HTERT RPE-1 (cell line): ENCODE data around the gene PLEKHG4B.
"Not testable (repeated sequence)": the region's sequence is repeated elsewhere in the genome, so short reads cannot be mapped to it uniquely, and the experiment has no call there.

Experiments used
- in situ Hi-C: fragments of 300-500 bp; cut with MboI; formaldehyde crosslinking; loops from 4 replicates; pipeline ENCODE4 v1.14.3; 2020; ENCODE audit warnings: low sequenced_read_pairs

PLEKHG4B gene, protein sequence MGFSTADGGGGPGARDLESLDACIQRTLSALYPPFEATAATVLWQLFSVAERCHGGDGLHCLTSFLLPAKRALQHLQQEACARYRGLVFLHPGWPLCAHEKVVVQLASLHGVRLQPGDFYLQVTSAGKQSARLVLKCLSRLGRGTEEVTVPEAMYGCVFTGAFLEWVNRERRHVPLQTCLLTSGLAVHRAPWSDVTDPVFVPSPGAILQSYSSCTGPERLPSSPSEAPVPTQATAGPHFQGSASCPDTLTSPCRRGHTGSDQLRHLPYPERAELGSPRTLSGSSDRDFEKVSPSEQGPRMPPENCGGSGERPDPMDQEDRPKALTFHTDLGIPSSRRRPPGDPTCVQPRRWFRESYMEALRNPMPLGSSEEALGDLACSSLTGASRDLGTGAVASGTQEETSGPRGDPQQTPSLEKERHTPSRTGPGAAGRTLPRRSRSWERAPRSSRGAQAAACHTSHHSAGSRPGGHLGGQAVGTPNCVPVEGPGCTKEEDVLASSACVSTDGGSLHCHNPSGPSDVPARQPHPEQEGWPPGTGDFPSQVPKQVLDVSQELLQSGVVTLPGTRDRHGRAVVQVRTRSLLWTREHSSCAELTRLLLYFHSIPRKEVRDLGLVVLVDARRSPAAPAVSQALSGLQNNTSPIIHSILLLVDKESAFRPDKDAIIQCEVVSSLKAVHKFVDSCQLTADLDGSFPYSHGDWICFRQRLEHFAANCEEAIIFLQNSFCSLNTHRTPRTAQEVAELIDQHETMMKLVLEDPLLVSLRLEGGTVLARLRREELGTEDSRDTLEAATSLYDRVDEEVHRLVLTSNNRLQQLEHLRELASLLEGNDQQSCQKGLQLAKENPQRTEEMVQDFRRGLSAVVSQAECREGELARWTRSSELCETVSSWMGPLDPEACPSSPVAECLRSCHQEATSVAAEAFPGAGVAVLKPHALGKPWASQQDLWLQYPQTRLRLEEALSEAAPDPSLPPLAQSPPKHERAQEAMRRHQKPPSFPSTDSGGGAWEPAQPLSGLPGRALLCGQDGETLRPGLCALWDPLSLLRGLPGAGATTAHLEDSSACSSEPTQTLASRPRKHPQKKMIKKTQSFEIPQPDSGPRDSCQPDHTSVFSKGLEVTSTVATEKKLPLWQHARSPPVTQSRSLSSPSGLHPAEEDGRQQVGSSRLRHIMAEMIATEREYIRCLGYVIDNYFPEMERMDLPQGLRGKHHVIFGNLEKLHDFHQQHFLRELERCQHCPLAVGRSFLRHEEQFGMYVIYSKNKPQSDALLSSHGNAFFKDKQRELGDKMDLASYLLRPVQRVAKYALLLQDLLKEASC (N-terminal part only)

GRCh38 chr5:91556-92263, at the start of gene PLEKHG4B:
TSS of gene PLEKHG4B (plus strand) at chr5:92168. CDS start at chr5:92232, 64 bp downstream.
- in situ Hi-C loops, result no loop called here

- in situ Hi-C loops, result no loop called here
Measured at GRCh38 chr5:42250-42649, 49.7 kb upstream of the PLEKHG4B start.

DNA sequence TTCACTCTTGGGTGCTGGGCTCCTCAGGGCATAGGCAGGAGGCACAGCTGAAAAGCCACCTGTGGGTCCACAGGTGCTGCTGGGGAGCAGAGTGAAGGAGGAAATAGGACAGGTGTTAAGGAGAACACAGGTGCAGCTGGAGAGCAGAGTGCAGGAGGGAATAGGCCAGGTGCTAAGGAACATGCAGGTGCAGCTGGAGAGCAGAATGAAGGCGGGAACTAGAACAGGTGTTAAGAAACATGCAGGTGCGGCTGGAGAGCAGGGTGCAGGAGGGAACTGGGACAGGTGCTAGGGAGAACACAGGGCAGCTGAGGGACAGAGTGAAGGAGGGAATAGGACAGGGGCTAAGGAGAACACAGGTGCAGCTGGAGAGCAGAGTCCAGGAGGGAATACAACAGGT, 43.8 kb upstream of the PLEKHG4B start:
- in situ Hi-C loops, result no loop called here

DNA sequence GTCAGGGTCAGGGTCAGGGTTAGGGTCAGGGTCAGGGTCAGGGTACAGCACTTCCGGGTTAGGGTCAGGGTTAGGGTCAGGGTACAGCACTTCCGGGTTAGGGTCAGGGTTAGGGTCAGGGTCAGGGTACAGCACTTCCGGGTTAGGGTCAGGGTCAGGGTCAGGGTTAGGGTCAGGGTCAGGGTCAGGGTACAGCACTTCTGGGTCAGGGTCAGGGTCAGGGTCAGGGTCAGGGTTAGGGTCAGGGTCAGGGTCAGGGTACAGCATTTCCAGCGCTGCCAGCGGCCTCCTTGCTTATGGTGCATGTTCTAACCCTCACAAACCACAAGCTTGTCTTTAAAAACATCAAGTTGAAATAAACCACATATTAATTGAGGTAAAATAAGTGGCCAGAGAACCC, 42.4 kb upstream of the PLEKHG4B start:
- in situ Hi-C loops, result not testable (repeated sequence)

- in situ Hi-C loops, result no loop called here
Measured at GRCh38 chr5:49953-50544, 41.9 kb upstream of the PLEKHG4B start.

- in situ Hi-C loops, result no loop called here
Measured at GRCh38 chr5:50724-51499, 41.1 kb upstream of the PLEKHG4B start.

- in situ Hi-C loops, result no loop called here
Measured at GRCh38 chr5:51500-51823, 40.5 kb upstream of the PLEKHG4B start.

DNA sequence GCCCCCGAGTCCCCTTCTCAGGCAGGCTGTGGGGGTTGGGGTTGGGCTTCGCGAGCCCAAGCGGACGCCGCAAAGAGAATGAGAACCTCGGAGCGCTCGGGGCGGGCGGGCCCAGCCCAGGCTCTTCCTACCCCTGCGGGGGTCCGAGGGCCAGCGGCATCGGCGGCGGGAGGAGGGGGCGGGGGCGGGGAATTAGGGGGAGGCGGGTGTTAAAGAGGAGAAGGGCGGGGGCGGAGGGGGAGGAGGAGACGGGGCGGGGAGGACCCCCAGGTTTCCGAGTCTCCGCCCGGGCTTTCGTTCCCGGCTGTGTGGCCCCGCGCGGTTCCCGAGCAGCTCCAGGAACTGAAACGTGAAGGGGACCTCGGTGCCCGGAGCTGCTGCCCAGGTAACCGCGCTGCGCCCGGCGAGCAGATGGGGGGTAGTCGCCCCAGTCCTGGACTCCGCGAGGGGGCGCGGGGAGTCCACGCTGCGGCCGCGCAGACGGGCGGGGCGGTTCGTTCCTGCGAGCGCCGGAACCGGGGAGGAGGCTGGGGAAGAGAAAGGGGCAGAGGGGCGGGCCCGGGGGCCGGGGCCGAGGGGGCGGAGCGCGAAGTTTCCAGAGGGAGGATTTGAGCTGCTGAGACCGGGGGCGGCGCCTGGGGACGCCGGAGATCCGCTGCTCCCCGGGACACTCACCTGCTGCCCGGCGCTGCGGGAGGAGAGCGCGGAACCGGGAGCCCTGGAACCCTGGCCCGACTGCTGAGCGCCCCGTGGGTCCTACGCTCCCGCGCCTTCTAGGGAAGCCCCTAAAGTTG, 38.4 kb upstream of the PLEKHG4B start:
- in situ Hi-C loops, result no loop called here

GRCh38 chr5:54175-54730, 37.7 kb upstream of the PLEKHG4B start:
- in situ Hi-C loops, result no loop called here

- in situ Hi-C loops, result no loop called here
Measured at GRCh38 chr5:54876-55569, 36.9 kb upstream of the PLEKHG4B start.

GRCh38 chr5:56561-57290, 35.2 kb upstream of the PLEKHG4B start:
- in situ Hi-C loops, result no loop called here

- in situ Hi-C loops, result not testable (repeated sequence)
Measured at GRCh38 chr5:60250-60649, 31.7 kb upstream of the PLEKHG4B start.

DNA sequence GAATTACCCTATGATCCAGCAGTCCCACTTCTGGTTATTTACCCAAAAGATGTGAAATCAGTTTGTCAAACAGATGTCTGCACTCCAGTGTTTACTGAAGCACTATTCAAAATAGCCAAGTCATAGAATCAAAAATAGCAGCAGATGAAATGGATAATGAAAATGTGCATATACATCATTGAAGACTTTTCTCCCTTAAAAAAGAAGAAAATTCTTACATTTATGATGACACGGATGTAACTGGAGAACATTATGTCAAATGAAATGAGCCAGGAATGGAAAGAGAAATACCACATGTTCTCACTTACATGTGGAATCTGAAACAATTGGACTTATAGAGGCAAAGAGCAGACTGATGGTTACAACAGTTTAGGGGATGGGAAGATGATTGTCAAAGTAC, 21.5 kb upstream of the PLEKHG4B start:
- in situ Hi-C loops, result no loop called here

GRCh38 chr5:72316-73180, 19.4 kb upstream of the PLEKHG4B start:
- in situ Hi-C loops, result not testable (repeated sequence)

DNA sequence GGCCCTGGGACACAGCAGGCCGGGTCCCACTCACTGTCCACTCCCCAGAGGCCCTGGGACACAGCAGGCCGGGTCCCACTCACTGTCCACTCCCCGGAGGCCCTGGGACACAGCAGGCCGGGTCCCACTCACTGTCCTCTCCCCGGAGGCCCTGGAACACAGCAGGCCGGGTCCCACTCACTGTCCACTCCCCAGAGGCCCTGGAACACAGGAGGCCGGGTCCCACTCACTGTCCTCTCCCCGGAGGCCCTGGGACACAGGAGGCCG, 18.9 kb upstream of the PLEKHG4B start:
- in situ Hi-C loops, result not testable (repeated sequence)

DNA sequence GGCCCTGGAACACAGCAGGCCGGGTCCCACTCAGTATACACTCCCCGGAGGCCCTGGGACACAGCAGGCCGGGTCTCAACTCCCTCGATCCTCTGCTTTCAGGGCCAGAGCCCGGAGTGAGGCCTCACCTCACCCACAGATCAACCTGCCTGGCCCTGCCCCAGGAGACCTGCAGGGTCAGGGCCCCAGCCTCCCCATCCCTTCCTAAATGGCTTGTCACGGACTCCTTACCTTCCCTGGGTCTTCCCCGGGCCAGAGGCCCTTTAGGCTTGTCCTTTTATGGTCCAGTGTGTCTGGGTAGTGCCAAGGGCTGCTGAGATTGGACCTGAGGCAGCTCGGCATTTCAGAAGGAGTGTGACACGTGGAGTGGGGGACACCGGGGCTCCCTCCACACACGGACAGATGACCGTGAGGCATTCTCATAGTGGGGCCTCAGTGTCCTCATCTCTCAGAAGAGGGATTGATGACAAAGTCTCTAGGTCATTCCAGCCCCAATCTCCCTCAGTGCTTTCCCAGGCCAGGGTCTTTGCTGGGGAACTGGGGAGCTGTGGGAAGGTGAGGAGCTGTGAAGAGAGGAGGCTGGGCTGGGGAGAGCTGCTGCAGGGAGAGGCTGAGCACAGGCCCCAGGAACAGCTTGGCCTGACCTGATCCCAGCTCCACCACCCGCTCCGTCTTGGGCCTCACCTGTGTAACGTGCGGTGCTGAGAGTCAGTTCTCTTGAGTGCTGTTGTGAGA, 18.0 kb upstream of the PLEKHG4B start:
- in situ Hi-C loops, result no loop called here
